ENCODE results near the gene PSD. TPM values are rescaled to one million over a fixed set of nuclear protein-coding genes. Genes with fewer than 3 reads are reported as not detected.

Gene PSD
- total RNA-seq, 1 experiment from 2014 or later: 1.6 TPM

DNA sequence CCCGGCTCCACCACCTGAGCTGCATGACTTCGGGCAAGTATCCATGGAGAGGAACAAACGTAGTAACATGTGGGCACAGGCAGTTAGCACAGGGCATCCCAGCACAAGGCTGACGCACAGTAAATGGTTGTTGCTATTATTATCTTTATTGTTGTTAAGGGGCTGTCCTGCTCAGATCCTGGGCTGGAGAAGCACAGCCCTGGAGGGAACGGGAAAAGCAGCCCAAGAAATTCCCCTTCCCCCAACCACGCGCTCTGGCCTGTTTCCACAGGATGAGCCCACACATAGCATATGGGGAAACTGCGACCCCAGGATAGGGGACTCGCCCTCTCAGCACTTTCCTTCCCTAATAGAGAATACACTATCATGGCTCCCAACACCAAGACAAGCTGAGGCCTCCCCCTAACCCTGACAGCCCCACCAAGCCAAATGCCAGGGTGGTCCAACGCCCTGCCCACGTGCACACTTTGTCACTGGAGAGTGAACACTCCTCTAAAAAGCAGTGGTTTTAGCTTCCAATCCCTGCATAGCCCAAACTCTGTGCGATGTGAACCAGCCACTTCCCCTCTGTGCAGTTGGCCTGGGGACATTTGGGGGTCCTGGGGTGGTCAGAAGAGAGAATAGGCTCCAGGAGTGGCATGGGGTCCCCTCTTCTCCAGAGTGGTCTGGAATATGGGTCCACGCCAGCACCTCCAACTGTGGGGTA is 11.0 kb downstream of the PSD start:
- CTCF ChIA-PET: interaction anchor here (0.6 kb wide), 1 partner anchor 20 kb away, joined by 3 read pairs; no protein-coding TSS in a partner anchor
- Histone ChIP-seq H3F3A (ENCODE audit: insufficient read depth, low read depth) (no peaks in the 10 kb centered on the region), H3K9me2 (ENCODE audit: insufficient read depth) (no peaks in the 10 kb centered on the region), H3K4me1 (replicated peaks; ENCODE audit: insufficient read depth) (no peaks in the 10 kb centered on the region), H3K79me2 (ENCODE audit: low read depth) (no peaks in the 10 kb centered on the region), H3K4me3 (no peak overlapping the region), H3K27ac (no peak overlapping the region), H2AFZ (no peak overlapping the region), H3K9me3 (ENCODE audit: insufficient read depth, low read depth) (no peaks in the 10 kb centered on the region), H4K20me1 (ENCODE audit: insufficient read depth) (no peaks in the 10 kb centered on the region), H3K4me2 (no peak overlapping the region), H3K36me3 (ENCODE audit: low read depth) (no peaks in the 10 kb centered on the region), H3K27me3 (ENCODE audit: insufficient read depth, low read depth) (peaks cover 25% of the 10 kb centered on the region)
- intact Hi-C loops (cut with micrococcal nuclease; ENCODE audit: unreplicated experiment): no loop called here
- no peak for TF ChIP-seq EZH2 (IDR thresholded peaks at IDR 0.05; ENCODE audit: low read depth)
- TF ChIP-seq, protein P1, sequence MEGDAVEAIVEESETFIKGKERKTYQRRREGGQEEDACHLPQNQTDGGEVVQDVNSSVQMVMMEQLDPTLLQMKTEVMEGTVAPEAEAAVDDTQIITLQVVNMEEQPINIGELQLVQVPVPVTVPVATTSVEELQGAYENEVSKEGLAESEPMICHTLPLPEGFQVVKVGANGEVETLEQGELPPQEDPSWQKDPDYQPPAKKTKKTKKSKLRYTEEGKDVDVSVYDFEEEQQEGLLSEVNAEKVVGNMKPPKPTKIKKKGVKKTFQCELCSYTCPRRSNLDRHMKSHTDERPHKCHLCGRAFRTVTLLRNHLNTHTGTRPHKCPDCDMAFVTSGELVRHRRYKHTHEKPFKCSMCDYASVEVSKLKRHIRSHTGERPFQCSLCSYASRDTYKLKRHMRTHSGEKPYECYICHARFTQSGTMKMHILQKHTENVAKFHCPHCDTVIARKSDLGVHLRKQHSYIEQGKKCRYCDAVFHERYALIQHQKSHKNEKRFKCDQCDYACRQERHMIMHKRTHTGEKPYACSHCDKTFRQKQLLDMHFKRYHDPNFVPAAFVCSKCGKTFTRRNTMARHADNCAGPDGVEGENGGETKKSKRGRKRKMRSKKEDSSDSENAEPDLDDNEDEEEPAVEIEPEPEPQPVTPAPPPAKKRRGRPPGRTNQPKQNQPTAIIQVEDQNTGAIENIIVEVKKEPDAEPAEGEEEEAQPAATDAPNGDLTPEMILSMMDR (conservative IDR thresholded peaks at IDR 0.05): no peak
- POLR2A ChIA-PET (ENCODE audit: unreplicated experiment): no interaction called here
- no TSS peak for BruUV-seq (replicated peaks)
- DNase-seq: no peak

DNA sequence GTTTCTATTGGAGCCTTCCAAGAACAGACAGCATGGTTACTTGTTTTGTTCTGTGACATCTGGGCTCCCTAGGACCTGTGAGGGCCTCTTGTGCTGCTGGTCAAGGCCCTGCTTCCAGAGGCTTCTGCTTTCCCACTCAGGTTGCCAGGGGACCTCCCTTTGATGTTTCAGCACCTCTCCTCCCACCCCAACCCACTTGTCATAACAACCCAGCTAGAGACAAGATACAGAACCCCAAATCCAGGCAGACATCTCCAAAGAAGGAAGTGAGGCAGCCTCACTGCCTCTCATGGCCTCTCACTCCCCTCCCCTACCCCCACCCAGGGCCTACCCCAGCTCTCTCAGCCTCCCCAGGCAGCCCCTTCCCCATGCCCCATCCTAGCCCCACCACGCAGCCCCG is 11.8 kb downstream of the PSD start:
- Histone ChIP-seq H3K36me3 (ENCODE audit: low read depth) (no peaks in the 10 kb centered on the region), H4K20me1 (ENCODE audit: insufficient read depth) (no peaks in the 10 kb centered on the region), H3K79me2 (ENCODE audit: low read depth) (no peaks in the 10 kb centered on the region), H3K27me3 (ENCODE audit: insufficient read depth, low read depth) (peaks cover 18% of the 10 kb centered on the region; the same call in 1 of the 2 replicates), H3K27ac (no peak overlapping the region), H3K4me3 (no peak overlapping the region), H3K9me3 (ENCODE audit: insufficient read depth, low read depth) (no peaks in the 10 kb centered on the region), H3F3A (ENCODE audit: insufficient read depth, low read depth) (no peaks in the 10 kb centered on the region; the same call in 1 of the 2 replicates), H3K4me2 (no peak overlapping the region), H3K4me1 (replicated peaks; ENCODE audit: insufficient read depth) (peaks cover 7% of the 10 kb centered on the region; the same call in 1 of the 2 replicates), H2AFZ (no peak overlapping the region), H3K9me2 (ENCODE audit: insufficient read depth) (no peaks in the 10 kb centered on the region)
- DNase-seq: no peak
- TF ChIP-seq, protein P1 (conservative IDR thresholded peaks at IDR 0.05): no peak
- TF ChIP-seq EZH2 (IDR thresholded peaks at IDR 0.05; ENCODE audit: low read depth): no peak
- ChIA-PET POLR2A (ENCODE audit: unreplicated experiment) (no interaction called here), CTCF (interaction anchor here (0.6 kb wide), 1 partner anchor 19 kb away, joined by 3 read pairs; no protein-coding TSS in a partner anchor)
- intact Hi-C loops (cut with micrococcal nuclease; ENCODE audit: unreplicated experiment): no loop called here
- no TSS peak for BruUV-seq (replicated peaks)

DNA sequence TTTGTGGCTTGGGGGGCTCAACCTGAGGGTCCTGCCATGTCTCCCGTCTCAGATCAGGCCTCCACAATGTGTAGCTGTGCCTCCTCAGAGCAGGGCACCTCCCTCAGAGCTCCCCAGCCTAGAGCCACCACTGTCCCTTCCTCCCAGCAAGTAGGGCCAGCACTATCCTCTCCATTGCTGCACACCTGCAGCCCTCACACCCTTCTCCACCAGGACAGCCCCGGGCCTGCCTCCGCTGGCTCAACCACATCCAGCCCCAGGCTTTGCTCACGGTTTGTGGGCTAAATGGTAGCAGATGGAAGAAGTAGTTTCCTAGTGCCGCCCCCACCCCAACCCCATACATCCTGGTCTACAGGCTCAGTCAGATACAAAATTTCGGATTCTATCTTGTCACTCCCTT is 13.0 kb downstream of the PSD start:
- H2AFZ ChIP-seq: no peak overlapping the region
- no peaks in the 10 kb centered on the region for H3K9me2 ChIP-seq (ENCODE audit: insufficient read depth)
- no peak overlapping the region for H3K4me2 ChIP-seq
- no peaks in the 10 kb centered on the region for H3K36me3 ChIP-seq (ENCODE audit: low read depth)
- H3K27ac ChIP-seq: no peak overlapping the region
- no peak overlapping the region for H3K4me3 ChIP-seq
- H3K27me3 ChIP-seq (ENCODE audit: insufficient read depth, low read depth): peaks cover 11% of the 10 kb centered on the region; the same call in 1 of the 2 replicates
- TF ChIP-seq EZH2 (IDR thresholded peaks at IDR 0.05; ENCODE audit: low read depth): no peak
- DNase-seq: no peak
- ChIA-PET CTCF (no interaction called here), POLR2A (ENCODE audit: unreplicated experiment) (no interaction called here)
- intact Hi-C loops (cut with micrococcal nuclease; ENCODE audit: unreplicated experiment): no loop called here
- no TSS peak for BruUV-seq (replicated peaks)
- peaks cover 13% of the 10 kb centered on the region for H3K4me1 ChIP-seq (replicated peaks; ENCODE audit: insufficient read depth)
- no peaks in the 10 kb centered on the region for H3K9me3 ChIP-seq (ENCODE audit: insufficient read depth, low read depth)
- H3K79me2 ChIP-seq (ENCODE audit: low read depth): no peaks in the 10 kb centered on the region
- peaks cover 4% of the 10 kb centered on the region; the same call in 1 of the 2 replicates for H3F3A ChIP-seq (ENCODE audit: insufficient read depth, low read depth)
- H4K20me1 ChIP-seq (ENCODE audit: insufficient read depth): no peaks in the 10 kb centered on the region

All from PC-9 (cell line).